Common myeloid progenitor, CD34-positive (primary cell): Measurements from ENCODE around the gene CNTNAP4.

Source experiments
- CTCF ChIA-PET: fragments of 350-600 bp; sonication (Branson Sonifier 250); formaldehyde crosslinking; loops from one replicate; lab custom pipeline; 2021; ENCODE audit warnings: antibody characterized with exemption; lab: Charles Lee
- POLR2A ChIA-PET: fragments of 350-600 bp; sonication (Branson Sonifier 250); formaldehyde crosslinking; loops from one replicate; lab custom pipeline; 2021; ENCODE audit warnings: antibody characterized with exemption; lab: Charles Lee
- DNase-seq, 3 donors: peaks; one replicate each; pipeline versions ENCODE4 v3.0.0 to v3.0.0-alpha.2; 2013
- H3K27ac ChIP-seq, 2 experiments: 1 replicate in 1 of 2; 2 replicates in 1 of 2; pipeline ENCODE4 v1.7.0; 2013; ENCODE audit warnings: inconsistent platforms in 2 of 2, low read length in 2 of 2, mild to moderate bottlenecking in 2 of 2, low read depth in 1 of 2, moderate library complexity in 1 of 2; ENCODE audit not compliant: severe bottlenecking in 2 of 2, insufficient read depth in 1 of 2, poor library complexity in 1 of 2
- H3K27me3 ChIP-seq, 5 experiments: replicated peaks in 2 of 5; 1 replicate in 3 of 5; 2 replicates in 2 of 5; pipeline versions ENCODE4 v1.6.1 to v1.7.0; 2013; ENCODE audit warnings: low read length in 4 of 5, mild to moderate bottlenecking in 2 of 5, moderate library complexity in 2 of 5, inconsistent platforms in 1 of 5; ENCODE audit not compliant: insufficient read depth in 5 of 5, control insufficient read depth in 4 of 5
- H3K36me3 ChIP-seq, 4 experiments: 1 replicate in 2 of 4; 2 replicates in 2 of 4; pipeline versions ENCODE4 v1.6.1 to v1.7.0; 2013; ENCODE audit warnings: low read length in 3 of 4, control low read depth in 1 of 4, mild to moderate bottlenecking in 1 of 4; ENCODE audit not compliant: control insufficient read depth in 4 of 4, insufficient read depth in 4 of 4
- H3K4me1 ChIP-seq, 4 experiments: 1 replicate in 3 of 4; 2 replicates in 1 of 4; pipeline versions ENCODE4 v1.6.1 to v1.7.1; 2013; ENCODE audit warnings: low read length in 3 of 4, mild to moderate bottlenecking in 3 of 4, control low read depth in 1 of 4, inconsistent platforms in 1 of 4, moderate library complexity in 1 of 4; ENCODE audit not compliant: control insufficient read depth in 4 of 4, insufficient read depth in 4 of 4; ENCODE audit errors: control extremely low read depth in 1 of 4
- H3K4me3 ChIP-seq, 7 experiments: 1 replicate in 4 of 7; 2 replicates in 3 of 7; pipeline versions ENCODE4 v1.5.1 to v1.7.0; 2013; ENCODE audit warnings: mild to moderate bottlenecking in 7 of 7, low read length in 6 of 7, moderate library complexity in 6 of 7, inconsistent platforms in 2 of 7, low read depth in 2 of 7, control low read depth in 1 of 7; ENCODE audit not compliant: insufficient read depth in 4 of 7, control insufficient read depth in 1 of 7; ENCODE audit errors: extremely low read depth in 1 of 7
- H3K9me3 ChIP-seq, 5 experiments: 1 replicate in 4 of 5; 2 replicates in 1 of 5; pipeline versions ENCODE4 v1.6.1 to v1.7.1; 2013; ENCODE audit warnings: low read length in 4 of 5, mild to moderate bottlenecking in 2 of 5, inconsistent platforms in 1 of 5, low read depth in 1 of 5, moderate library complexity in 1 of 5; ENCODE audit not compliant: control insufficient read depth in 4 of 5, insufficient read depth in 2 of 5; ENCODE audit errors: control extremely low read depth in 1 of 5
- WGBS: methylation state at CpG from one replicate; pipeline ENCODE4 v1.1.5; 2013; ENCODE audit not compliant: insufficient coverage; 5-methylcytosine and 5-hydroxymethylcytosine counted together

The CNTNAP4 gene

GRCh38 chr16:76280421-76281215, 3.4 kb downstream of the CNTNAP4 start:
- no peak overlapping the region for H3K4me3 ChIP-seq
- ChIA-PET POLR2A (no interaction called here), CTCF (interaction anchor here (1.3 kb wide), 1 partner anchor 15 kb away, joined by 4 read pairs; no protein-coding TSS in a partner anchor)
- 93% methylated on average over 3 of the region's 6 CpGs for WGBS
- no peaks in the 10 kb centered on the region for H3K9me3 ChIP-seq
- H3K36me3 ChIP-seq: no peaks in the 10 kb centered on the region
- no peaks in the 10 kb centered on the region for H3K4me1 ChIP-seq
- DNase-seq: no peak
- H3K27me3 ChIP-seq: peaks cover 0 to 11% (median 5%) of the 10 kb centered on the region in 5 experiments
- no peak overlapping the region for H3K27ac ChIP-seq

GRCh38 chr16:76287466-76287865, 10.3 kb downstream of the CNTNAP4 start:
- Histone ChIP-seq H3K4me1 (peaks cover 0 to 5% (median 0%) of the 10 kb centered on the region in 4 experiments), H3K27me3 (no peaks in the 10 kb centered on the region), H3K36me3 (no peaks in the 10 kb centered on the region), H3K27ac (no peak overlapping the region), H3K9me3 (no peaks in the 10 kb centered on the region), H3K4me3 (no peak overlapping the region)
- ChIA-PET CTCF (no interaction called here), POLR2A (no interaction called here)
- DNase-seq: no peak
- WGBS: no CpG with 5 or more reads among the region's 3 CpGs

DNA sequence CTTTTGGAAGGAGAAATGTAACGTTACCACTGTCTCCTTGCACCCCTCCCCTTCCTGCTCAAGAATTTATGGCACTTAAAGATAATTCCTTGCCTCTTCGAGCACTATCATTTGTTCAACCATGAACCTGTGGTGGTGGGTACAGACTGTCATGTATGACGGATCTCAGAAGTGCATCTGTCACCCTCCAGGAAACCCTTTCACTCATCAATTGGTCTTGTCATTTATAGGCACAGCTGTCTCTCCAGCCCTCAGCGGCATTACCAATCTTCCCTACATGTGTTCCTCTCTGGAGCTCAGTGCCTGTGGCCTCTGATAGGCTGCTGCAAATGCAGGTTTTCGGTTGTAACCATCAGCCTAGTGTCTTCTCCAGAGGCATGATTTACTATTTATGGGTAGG, 15.0 kb downstream of the CNTNAP4 start:
- DNase-seq: no peak

DNA sequence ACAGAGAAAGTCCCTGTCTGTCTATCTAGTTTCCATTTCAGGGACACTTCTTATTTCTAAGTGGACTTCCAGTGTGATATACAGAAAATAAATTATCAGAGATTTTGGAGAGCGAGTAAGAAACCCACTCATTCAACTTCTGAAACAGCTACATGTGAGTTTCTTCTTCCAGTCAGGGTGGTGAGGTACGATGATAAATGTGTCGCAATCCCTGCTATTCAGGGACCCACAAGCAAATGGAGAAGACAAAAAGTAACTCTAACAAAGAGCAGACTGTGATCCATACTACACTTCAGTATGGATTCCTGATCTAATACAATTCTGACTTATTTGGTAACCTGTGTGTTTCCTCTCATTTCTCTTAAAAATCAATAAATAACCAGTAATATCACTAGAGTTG, 16.8 kb downstream of the CNTNAP4 start:
- no peak for DNase-seq

More for the DNA sequence above, 15.0 kb downstream of the CNTNAP4 start:
- Histone ChIP-seq H3K4me3 (no peak overlapping the region), H3K27me3 (no peaks in the 10 kb centered on the region), H3K36me3 (no peaks in the 10 kb centered on the region), H3K4me1 (peaks cover 0 to 9% (median 0%) of the 10 kb centered on the region in 4 experiments), H3K9me3 (no peaks in the 10 kb centered on the region), H3K27ac (no peak overlapping the region)
- ChIA-PET POLR2A (no interaction called here), CTCF (no interaction called here)
- 94% methylated on average over 5 of the region's 5 CpGs for WGBS

DNA sequence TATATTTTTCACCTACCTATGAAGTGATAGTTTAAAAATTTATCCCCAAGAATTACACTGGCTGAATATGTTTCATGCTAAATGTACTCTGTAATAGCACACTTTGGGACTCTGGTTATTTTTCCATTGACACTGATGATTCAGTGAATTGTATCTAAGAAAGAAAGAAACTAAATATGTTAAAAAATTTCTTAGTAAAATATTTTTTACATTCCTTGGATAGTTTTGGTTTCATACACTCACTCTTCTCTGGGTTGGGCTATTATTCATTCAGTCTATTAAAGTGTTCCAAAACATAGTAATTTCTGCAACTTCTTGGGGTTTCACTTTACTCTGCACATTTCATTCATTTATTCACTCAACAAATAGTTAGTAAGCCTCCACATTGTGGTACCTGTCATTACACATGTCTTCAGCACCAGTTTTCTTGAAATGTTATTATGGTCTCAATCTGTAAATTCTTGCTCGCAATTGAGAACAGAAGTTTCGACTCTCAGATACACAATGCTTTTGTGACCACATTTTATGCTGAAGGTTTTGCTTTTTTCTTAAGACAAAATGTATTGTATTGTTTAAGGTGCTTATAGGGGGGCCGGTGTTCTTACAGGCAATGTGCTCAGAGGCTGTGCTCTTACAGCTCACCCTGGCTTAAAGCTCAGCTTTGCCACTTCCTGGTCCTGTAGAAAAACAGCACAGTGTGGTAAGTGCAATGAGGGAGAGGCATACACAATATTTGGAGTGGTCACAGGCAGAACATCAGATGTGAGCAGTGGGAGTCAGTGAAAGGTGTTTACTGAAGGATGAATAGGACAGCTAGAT, 17.4 kb downstream of the CNTNAP4 start:
- Histone ChIP-seq H3K27me3 (no peaks in the 10 kb centered on the region), H3K36me3 (no peaks in the 10 kb centered on the region), H3K4me1 (peaks cover 0 to 9% (median 0%) of the 10 kb centered on the region in 4 experiments), H3K4me3 (no peak overlapping the region), H3K27ac (no peak overlapping the region), H3K9me3 (no peaks in the 10 kb centered on the region)
- POLR2A ChIA-PET: no interaction called here
- DNase-seq: no peak
- WGBS: 94% methylated on average over 2 of the region's 3 CpGs
- CTCF ChIA-PET: no interaction called here

More for the DNA sequence above, 16.8 kb downstream of the CNTNAP4 start:
- Histone ChIP-seq H3K9me3 (no peaks in the 10 kb centered on the region), H3K4me1 (peaks cover 0 to 9% (median 0%) of the 10 kb centered on the region in 4 experiments), H3K27me3 (no peaks in the 10 kb centered on the region), H3K27ac (no peak overlapping the region), H3K4me3 (no peak overlapping the region), H3K36me3 (no peaks in the 10 kb centered on the region)
- POLR2A ChIA-PET: no interaction called here
- CTCF ChIA-PET: no interaction called here
- 100% methylated on average over 2 of the region's 3 CpGs for WGBS

DNA sequence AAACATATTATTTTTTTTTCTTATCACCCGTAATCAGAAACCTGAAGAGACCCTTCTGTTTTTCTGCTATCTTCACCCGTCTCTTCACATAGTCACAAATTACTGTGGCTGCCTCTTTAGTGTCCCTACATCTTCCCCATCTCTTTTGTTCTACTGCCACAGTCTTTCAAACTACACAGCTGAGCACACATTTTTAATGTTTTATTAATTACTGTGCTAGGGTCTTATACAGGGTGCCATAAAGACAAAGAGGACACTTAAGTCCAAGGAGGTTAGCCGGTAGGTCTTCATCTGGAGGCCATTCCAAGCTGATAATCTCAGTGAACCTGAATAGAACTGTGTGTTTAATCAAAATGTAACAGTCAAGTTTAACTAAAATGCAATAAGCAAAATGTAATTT, 20.7 kb downstream of the CNTNAP4 start:
- Histone ChIP-seq H3K27me3 (peaks cover 0 to 2% (median 0%) of the 10 kb centered on the region in 5 experiments), H3K4me1 (peaks cover 0 to 4% (median 0%) of the 10 kb centered on the region in 4 experiments), H3K27ac (no peak overlapping the region), H3K4me3 (no peak overlapping the region), H3K9me3 (no peaks in the 10 kb centered on the region), H3K36me3 (no peaks in the 10 kb centered on the region)
- DNase-seq: no peak
- 100% methylated on average over 2 of the region's 3 CpGs for WGBS
- POLR2A ChIA-PET: no interaction called here
- CTCF ChIA-PET: no interaction called here
